Tibial nerve (tissue), 4 donors: ENCODE measurements around the gene ZDHHC1. TPM values are rescaled to one million over a fixed set of nuclear protein-coding genes. Genes with fewer than 3 reads are reported as not detected.
"Not testable (repeated sequence)": the region's sequence is repeated elsewhere in the genome, so short reads cannot be mapped to it uniquely, and the experiment has no call there.

Experiments used
- DNase-seq, 2 donors: peaks; one replicate each; pipeline ENCODE4 v3.0.0-alpha.2; 2019; ENCODE audit warnings: low spot score in 2 of 2
- H3K27ac ChIP-seq, 4 donors: fragments of 200-600 bp; sonication (generic) in 3 of 4; one replicate each; pipeline ENCODE4 v1.5.1; 2017 to 2019; ENCODE audit warnings: mild to moderate bottlenecking in 1 of 4
- H3K27me3 ChIP-seq, 2 donors: fragments of 200-600 bp; sonication (generic) in 1 of 2; one replicate each; pipeline versions ENCODE4 v1.5.1 to v1.6.0; 2017 to 2019
- H3K36me3 ChIP-seq, 3 donors: fragments of 200-600 bp; sonication (generic); one replicate each; pipeline ENCODE4 v1.5.1; 2018 to 2019
- H3K4me1 ChIP-seq, 4 donors: fragments of 200-600 bp; sonication (generic) in 3 of 4; one replicate each; pipeline ENCODE4 v1.5.1; 2017 to 2019
- H3K4me3 ChIP-seq, 4 donors: fragments of 200-600 bp; sonication (generic) in 3 of 4; one replicate each; pipeline ENCODE4 v1.5.1; 2017 to 2019; ENCODE audit warnings: mild to moderate bottlenecking in 1 of 4, moderate library complexity in 1 of 4
- H3K9me3 ChIP-seq, 4 donors: fragments of 200-600 bp; sonication (generic) in 3 of 4; one replicate each; pipeline ENCODE4 v1.5.1; 2017 to 2019
- EP300 ChIP-seq, 2 donors: sonication (generic); formaldehyde crosslinking; IDR thresholded peaks; one replicate each; pipeline ENCODE4 v1.6.1; 2017; ENCODE audit warnings: antibody characterized with exemption in 2 of 2, mild to moderate bottlenecking in 1 of 2
- POLR2A ChIP-seq, 2 donors: fragments of 450-650 bp; IDR thresholded peaks; one replicate each; pipeline ENCODE4 v1.6.1; 2017; ENCODE audit warnings: antibody characterized with exemption in 2 of 2, mild to moderate bottlenecking in 2 of 2, moderate library complexity in 2 of 2
- WGBS, 2 donors: methylation state at CpG; one replicate each; pipeline ENCODE4 v1.1.5; 2018; 5-methylcytosine and 5-hydroxymethylcytosine counted together
- total RNA-seq, 4 donors: library from RNA; depleted of rRNA; stranded (reverse); fragments of >200 nt; gene quantifications; one replicate each; pipeline ENCODE4 v1.1.0, GENCODE V29; 2016
- TF ChIP-seq, protein P1 (sequence below), 5 experiments: fragments of 200-600 bp in 3 of 5; fragments of 450-650 bp in 2 of 5; sonication (generic) in 3 of 5; IDR thresholded peaks; one replicate each; pipeline ENCODE4 v1.5.1; 2016 to 2019; ENCODE audit warnings: antibody characterized with exemption in 5 of 5, mild to moderate bottlenecking in 3 of 5, moderate library complexity in 2 of 5

The ZDHHC1 gene
- total RNA-seq, 4 donors from 2014 or later, result 24.3 to 46.2 (median 32.8) TPM

DNA sequence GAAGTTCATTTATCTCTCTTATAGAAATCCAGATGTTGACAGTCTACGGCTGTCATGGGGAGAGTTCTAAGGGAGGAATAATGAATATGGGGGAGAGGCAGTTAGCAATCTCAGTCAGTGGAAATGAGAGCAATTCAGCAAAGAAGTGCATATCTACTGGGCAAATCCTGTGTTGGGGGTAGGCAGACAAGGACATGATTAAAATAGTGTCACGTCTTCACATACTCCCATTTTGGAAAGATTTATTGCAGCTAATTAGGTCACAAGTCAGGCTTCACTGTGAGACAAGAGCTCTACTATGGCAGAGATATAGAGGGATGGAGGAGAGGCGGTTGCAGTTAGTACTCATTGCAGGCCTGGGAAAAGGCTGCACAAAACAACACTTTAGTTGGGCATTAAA is 59.9 kb downstream of the ZDHHC1 start:
- H3K36me3 ChIP-seq, result no peaks in the 10 kb centered on the region
- H3K9me3 ChIP-seq, result no peaks in the 10 kb centered on the region
- H3K27me3 ChIP-seq, result peaks cover 0 to 2% of the 10 kb centered on the region in 2 donors
- DNase-seq, result no peak
- no peak overlapping the region for H3K4me3 ChIP-seq
- whole genome bisulfite sequencing, 2 donors, result 54 to 65% methylated on average over 3 of the region's 3 CpGs
- TF ChIP-seq EP300 (IDR thresholded peaks at IDR 0.05) (no peak), POLR2A (IDR thresholded peaks at IDR 0.05) (no peak)
- TF ChIP-seq, protein P1, sequence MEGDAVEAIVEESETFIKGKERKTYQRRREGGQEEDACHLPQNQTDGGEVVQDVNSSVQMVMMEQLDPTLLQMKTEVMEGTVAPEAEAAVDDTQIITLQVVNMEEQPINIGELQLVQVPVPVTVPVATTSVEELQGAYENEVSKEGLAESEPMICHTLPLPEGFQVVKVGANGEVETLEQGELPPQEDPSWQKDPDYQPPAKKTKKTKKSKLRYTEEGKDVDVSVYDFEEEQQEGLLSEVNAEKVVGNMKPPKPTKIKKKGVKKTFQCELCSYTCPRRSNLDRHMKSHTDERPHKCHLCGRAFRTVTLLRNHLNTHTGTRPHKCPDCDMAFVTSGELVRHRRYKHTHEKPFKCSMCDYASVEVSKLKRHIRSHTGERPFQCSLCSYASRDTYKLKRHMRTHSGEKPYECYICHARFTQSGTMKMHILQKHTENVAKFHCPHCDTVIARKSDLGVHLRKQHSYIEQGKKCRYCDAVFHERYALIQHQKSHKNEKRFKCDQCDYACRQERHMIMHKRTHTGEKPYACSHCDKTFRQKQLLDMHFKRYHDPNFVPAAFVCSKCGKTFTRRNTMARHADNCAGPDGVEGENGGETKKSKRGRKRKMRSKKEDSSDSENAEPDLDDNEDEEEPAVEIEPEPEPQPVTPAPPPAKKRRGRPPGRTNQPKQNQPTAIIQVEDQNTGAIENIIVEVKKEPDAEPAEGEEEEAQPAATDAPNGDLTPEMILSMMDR (IDR thresholded peaks at IDR 0.05), result no peak
- H3K27ac ChIP-seq, result no peak overlapping the region
- H3K4me1 ChIP-seq, result no peaks in the 10 kb centered on the region

DNA sequence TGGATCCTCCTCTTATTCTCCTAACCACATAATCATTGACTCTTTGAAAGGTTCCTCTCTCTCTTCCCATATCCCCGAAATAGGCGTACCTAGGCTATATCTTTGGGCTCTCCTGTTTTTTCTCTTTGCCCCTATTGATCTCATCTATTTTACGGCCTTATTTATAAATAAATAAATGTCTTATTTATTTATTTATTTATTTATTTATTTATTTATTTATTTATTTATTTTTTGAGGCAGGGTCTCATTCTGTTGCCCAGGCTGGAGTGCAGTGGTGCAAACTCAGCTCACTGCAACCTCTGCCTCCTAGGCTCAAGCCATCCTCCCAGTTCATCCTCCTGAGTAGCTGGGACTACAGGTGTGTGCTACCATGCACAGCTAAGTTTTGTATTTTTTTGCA is 63.8 kb downstream of the ZDHHC1 start:
- H3K27me3 ChIP-seq, H3K27ac ChIP-seq, H3K4me3 ChIP-seq, DNase-seq, H3K36me3 ChIP-seq, H3K4me1 ChIP-seq, H3K9me3 ChIP-seq: not testable (repeated sequence)
- 95 to 99% methylated on average over 3 of the region's 3 CpGs for WGBS, 2 donors

DNA sequence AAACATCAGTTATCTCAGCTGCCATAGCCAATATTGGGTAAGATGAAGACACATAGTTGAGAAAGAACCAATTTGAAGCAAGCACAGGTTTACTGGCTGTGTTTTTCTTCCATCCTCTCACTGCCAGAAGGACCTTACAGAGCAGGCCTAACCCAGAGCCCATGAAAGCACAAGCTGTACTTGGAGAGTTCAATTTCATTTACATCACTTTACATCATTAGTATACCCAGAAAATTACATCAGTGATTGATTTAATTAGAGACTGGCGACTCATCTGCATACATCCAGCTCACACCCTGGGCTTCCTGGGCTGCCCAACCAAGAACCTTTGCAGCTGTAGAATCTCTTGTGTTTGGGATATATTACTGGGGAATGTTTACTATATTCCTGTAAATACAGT is 66.0 kb downstream of the ZDHHC1 start:
- no peaks in the 10 kb centered on the region for H3K4me1 ChIP-seq
- H3K27me3 ChIP-seq, result no peaks in the 10 kb centered on the region
- H3K36me3 ChIP-seq, result no peaks in the 10 kb centered on the region
- TF ChIP-seq, protein P1 (IDR thresholded peaks at IDR 0.05), result no peak
- TF ChIP-seq EP300 (IDR thresholded peaks at IDR 0.05) (no peak), POLR2A (IDR thresholded peaks at IDR 0.05) (no peak)
- no peak overlapping the region for H3K4me3 ChIP-seq
- no peak overlapping the region for H3K27ac ChIP-seq
- no peak for DNase-seq
- 82 to 89% methylated on average over 1 of the region's 1 CpG for WGBS, 2 donors
- no peaks in the 10 kb centered on the region for H3K9me3 ChIP-seq

DNA sequence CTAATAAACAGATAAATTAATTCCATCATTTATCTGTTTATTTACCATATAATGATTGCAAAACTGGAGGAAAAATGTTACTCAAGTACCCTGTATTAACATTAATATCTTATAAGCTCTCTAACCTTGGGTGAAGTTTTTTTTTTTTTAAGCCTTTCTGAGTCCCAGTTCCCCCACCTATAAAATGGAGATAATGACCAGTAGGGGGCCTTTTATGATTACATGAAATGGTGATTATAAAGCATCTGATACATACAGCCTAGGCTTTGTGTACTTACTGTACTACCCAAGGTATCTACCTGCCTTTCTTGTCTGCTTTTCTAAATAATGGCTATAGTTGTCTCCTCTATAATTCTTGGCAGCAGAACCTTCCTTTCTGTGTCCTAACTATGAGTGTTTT is 67.1 kb downstream of the ZDHHC1 start:
- H3K27me3 ChIP-seq, result no peaks in the 10 kb centered on the region
- no peak overlapping the region for H3K27ac ChIP-seq
- H3K9me3 ChIP-seq, result no peaks in the 10 kb centered on the region
- no peaks in the 10 kb centered on the region for H3K4me1 ChIP-seq
- TF ChIP-seq POLR2A (IDR thresholded peaks at IDR 0.05) (no peak), EP300 (IDR thresholded peaks at IDR 0.05) (no peak)
- TF ChIP-seq, protein P1 (IDR thresholded peaks at IDR 0.05), result peak in 3 of 5 experiments; percentile 29 to 35 (median 29)
- H3K4me3 ChIP-seq, result no peak overlapping the region
- no peak for DNase-seq
- no peaks in the 10 kb centered on the region for H3K36me3 ChIP-seq

DNA sequence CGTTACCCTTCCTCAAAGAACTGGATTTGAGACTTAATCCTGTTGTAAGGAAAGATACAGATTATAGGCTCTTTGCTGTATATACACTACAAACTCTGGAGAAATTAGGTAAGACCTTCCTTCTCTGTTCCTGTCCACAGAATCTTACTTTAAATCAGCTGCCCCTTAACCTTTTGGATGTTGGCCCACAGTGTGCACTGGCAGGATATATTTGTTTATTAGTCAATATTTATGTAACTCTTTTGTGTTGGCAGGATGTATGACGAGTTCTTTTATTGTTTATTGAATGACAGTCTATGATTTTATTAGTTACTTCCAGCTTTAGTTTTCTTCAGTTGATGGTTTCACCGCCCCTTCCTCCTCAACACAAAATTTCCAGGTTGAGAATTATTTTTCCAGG is 69.9 kb downstream of the ZDHHC1 start:
- no peak for DNase-seq
- TF ChIP-seq, protein P1 (IDR thresholded peaks at IDR 0.05), result no peak
- no peak for TF ChIP-seq EP300 (IDR thresholded peaks at IDR 0.05)
- TF ChIP-seq POLR2A (IDR thresholded peaks at IDR 0.05), result no peak
- no peaks in the 10 kb centered on the region for H3K4me1 ChIP-seq
- no peaks in the 10 kb centered on the region for H3K9me3 ChIP-seq
- no peaks in the 10 kb centered on the region for H3K36me3 ChIP-seq
- H3K4me3 ChIP-seq, result no peak overlapping the region
- H3K27ac ChIP-seq, result no peak overlapping the region
- H3K27me3 ChIP-seq, result no peaks in the 10 kb centered on the region
- WGBS, 2 donors, result 78 to 82% methylated on average over 3 of the region's 3 CpGs

DNA sequence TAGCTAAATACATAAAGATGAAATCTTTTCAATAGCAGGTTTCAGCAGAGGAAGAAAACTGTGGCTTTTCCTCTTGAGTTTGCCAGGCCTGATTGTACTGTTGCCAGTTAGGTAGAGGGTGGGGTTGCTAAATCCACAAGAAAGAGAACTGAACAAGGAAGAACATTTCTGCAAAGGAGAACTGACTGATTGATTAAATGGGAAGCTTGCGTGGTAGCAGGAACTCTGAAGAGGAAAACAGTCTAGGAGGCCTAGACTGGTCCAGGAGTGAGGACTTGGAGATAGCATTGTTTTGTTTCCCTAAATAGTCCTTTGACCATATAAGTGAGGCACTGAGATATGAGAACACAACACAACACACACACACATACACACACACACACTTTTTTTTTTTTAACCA is 70.9 kb downstream of the ZDHHC1 start:
- no peaks in the 10 kb centered on the region for H3K4me1 ChIP-seq
- no peak overlapping the region for H3K27ac ChIP-seq
- no peaks in the 10 kb centered on the region for H3K9me3 ChIP-seq
- no peaks in the 10 kb centered on the region for H3K27me3 ChIP-seq
- H3K36me3 ChIP-seq, result no peaks in the 10 kb centered on the region
- no peak for DNase-seq
- no peak for TF ChIP-seq EP300 (IDR thresholded peaks at IDR 0.05)
- TF ChIP-seq, protein P1 (IDR thresholded peaks at IDR 0.05), result no peak
- TF ChIP-seq POLR2A (IDR thresholded peaks at IDR 0.05), result no peak
- no peak overlapping the region for H3K4me3 ChIP-seq
- 62 to 70% methylated on average over 1 of the region's 1 CpG for WGBS, 2 donors
